GM21786 (cell line): ENCODE results near the gene WBP1L.
"Not testable (repeated sequence)": the region's sequence is repeated elsewhere in the genome, so short reads cannot be mapped to it uniquely, and the experiment has no call there.

Experiments
- ATAC-seq: cut with Tn5 transposase; IDR thresholded peaks from one replicate; pipeline ENCODE4 v1.9.1; 2021; ENCODE audit not compliant: unreplicated experiment

The WBP1L gene

DNA sequence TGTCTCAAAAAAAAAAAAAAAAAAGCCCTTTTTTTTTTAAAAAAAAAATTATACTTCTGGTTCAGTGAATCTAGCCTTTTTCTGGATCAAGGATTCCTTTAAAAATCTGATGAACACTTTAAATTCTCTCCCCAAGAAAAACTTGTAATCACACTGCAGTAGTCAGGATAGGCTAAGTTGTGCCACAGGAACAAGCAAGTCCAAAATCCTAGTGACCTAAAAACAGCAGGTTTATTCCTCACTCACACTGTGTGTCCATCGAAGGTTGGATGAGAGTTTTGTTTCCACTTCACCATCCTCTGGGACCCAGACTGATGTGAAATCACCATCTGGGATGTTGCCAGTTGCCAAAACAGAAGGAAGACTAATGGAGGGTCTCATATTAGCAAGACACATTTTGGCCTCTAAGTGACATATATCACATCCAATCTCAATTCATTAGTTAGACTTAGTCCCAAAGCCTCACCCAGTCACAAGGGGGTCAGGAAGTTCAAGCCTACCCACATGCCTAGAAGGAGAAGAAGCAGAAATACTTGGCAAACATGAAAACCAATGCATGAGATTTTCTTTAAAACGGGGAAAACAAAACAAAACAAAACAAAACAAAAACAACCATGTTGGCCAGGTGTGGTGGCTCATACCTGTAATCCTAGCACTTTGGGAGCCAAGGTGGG lies 60.8 kb downstream of the WBP1L start:
- ATAC-seq: no peak

DNA sequence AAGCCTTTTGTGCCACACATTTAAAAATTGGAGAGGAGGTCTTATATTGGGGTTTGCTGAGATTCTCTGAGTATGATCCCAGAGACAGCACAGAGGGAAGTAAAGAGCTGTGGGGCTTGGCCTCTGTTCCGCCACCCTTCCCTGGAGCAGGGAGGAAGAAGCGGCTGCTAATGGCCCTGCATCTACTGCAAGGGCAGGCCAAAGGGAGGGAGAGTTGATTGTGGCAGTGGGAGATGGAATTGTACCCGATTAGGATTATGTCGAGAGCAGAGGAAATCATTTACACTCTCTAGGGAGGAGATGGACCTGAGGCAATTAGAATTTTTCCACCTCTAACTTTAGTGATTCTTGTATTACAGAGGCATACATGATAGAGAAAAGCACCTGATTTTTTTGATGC lies 64.6 kb downstream of the WBP1L start:
- ATAC-seq: no peak

DNA sequence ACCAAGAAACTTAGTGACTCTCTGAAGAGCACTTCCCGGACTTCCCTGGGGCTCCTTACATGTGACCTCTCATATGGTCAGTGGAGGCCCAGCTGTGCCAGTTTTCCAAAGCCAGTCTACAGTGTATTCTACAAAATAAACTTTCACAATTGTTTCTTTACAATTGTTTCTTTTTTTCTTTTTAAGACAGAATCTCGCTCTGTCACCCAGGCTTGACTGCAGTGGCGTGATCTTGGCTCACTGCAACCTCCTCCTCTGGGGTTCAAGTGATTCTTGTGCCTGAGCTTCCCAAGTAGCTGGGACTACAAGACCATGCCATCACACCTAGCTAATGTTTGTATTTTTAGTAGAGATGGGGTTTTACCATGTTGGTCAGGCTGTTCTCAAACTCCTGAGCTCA lies 67.6 kb downstream of the WBP1L start:
- ATAC-seq: no peak

DNA sequence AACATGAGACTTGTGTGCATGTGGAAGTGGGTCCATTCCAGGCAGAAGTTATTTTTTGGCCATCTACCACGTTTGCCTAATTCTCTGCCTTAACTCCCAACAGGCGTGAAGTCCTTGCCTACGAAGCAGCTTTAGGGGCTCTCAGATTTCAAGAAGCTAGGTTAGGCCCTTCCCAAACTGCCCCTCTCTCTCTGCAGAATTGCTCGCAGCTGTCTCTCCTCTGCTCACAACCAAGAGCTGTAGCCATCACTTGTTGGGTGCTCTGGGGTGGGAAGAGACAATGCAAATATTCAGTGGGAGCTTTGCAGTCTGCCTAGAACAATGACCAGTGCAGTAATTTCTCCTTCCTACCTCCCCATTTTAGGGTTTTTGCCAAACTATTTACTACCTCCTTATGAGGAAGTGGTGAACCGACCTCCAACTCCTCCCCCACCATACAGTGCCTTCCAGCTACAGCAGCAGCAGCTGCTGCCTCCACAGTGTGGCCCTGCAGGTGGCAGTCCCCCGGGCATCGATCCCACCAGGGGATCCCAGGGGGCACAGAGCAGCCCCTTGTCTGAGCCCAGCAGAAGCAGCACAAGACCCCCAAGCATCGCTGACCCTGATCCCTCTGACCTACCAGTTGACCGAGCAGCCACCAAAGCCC lies 68.6 kb downstream of the WBP1L start:
- no peak for ATAC-seq

DNA sequence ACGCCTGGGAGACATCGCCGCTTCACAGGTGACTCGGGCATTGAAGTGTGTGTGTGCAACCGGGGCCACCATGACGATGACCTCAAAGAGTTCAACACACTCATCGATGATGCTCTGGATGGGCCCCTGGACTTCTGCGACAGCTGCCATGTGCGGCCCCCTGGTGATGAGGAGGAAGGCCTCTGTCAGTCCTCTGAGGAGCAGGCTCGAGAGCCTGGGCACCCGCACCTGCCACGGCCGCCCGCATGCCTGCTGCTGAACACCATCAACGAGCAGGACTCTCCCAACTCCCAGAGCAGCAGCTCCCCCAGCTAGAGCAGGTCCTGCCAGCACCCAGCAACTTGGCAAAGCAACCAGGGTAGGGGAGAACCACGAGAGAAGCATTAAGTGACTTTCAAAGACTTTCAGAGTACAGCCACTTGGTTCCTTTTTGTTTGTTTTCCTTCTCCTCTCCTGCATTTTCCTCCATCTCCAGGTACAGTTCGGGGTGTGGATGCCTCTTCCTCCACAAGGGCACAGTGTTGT lies 69.3 kb downstream of the WBP1L start:
- ATAC-seq: no peak

DNA sequence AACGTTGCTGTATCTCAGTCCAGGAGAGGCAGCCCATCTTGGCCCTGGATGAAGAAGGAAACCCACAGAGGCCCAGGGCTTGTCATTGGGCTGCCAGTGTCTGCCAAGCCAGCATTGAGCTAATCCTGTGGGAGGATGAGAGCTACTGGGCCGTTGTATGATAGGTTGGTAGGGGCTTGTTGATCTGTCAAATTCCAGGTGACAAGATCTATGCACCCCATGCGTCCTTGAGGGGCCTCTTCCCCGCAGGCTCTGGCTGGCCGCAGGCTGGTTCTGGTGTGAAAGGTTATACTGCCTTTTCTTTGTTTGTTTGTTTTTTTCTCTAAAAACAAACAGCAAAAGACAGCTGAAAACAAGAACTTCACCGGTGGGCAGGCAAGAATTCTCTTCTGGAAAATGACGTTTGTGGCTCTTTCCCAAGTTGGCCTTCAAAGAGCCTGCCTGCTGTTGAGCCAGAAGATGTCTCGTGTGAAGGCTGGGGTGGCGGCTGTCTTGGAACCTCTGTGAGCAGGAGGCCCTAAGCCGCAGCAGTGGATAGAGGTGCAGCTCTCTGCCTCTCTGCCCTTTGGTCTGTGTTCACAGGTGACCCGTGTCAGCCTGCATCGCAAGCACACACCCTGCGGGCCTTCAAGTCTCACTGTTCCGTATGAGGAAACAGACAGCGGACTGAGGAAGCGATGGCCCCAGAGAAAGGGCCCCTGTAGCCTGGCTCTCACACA lies 70.1 kb downstream of the WBP1L start:
- no peak for ATAC-seq

DNA sequence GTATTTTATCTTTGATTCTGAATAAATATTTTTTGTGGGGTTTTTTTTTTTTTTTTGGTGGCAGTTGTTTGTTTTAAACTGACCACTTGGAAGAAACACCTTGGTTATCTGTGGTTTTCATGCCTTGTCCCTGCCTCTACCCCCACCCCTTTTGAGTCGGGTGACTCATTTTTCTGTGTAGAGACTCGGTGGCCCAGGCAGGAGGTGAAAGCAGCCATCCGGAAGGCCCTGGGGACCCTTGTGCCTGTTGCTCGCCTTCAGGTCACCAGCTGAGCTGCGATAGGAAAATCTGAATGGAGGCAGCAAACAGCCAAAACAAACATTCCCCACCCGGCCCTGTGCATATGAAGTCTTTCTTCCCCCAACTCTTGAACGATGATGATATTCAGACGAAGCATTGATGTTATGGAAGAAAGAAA lies 70.7 kb downstream of the WBP1L start:
- ATAC-seq: no peak

DNA sequence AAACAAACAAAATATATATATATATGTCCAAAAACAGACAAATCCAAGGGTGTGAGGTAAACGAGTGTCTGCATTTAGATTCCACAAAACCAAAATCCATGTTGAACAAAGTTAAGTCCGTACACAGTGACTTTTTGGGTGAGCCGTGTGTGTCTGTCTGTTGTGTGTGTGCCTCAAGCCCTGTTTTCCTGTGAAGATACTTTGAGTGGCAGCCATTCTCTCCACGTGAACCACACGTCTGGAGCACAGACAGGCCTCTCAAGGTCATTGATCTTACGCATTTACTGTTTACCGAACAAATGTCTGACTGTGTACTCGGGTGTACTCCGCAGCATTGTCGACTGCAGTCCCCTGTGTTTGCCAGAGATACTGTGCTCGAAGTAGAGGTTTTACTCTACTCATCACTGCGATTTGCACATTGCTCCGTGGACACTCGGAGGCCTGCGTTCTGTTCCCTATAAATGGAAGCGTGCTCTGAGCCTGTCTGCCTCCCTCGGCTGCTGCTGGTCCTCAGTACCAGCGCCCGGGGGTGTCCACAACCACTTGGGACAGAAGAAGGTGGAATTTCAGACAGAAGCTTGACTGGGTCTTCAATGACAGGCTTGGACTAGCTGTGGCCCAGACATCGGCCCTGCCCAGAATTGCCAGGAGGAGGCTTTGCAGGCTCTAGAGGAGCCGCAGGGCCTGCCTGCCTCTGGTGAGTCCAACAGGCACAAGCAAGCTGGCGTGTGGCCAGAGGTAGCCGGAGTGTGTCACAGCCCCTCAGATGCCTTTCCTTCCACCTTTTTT lies 71.3 kb downstream of the WBP1L start:
- no peak for ATAC-seq

DNA sequence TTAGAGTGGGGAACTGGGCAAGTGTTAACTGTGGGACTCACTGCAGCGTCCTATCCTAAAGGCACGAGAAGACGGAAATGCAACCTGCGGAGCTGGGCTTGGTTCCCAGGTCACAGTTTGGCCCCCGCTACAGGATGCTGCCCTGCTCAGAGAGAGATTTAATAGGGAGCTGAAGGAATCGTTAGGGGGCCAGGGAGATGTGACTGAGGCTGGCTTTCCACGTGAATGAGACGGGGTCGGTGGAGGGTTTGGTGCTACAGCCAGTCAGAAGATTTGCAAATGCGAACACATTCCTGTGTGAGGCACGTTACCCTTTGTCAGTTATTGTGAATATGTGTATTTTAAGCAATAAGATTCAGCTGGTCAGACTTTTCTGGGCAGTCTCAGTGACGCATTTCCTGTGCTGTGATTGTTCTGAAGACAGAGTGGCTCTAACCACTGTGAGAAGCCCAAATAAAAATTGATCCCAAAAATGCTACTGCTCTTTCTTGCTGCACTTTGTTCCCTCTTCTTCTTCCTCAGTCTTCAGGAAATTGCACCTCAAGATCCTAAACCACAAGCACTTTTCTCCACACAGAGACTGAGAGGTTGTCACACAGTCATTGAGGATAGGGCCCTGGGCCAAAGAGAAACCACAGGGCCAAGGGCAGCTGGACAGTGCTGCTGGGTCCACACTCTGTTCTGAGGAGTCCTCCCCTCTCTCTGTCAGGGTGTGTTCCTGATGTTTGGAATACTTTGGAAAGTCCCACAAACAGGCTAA lies 72.2 kb downstream of the WBP1L start:
- ATAC-seq: no peak

DNA sequence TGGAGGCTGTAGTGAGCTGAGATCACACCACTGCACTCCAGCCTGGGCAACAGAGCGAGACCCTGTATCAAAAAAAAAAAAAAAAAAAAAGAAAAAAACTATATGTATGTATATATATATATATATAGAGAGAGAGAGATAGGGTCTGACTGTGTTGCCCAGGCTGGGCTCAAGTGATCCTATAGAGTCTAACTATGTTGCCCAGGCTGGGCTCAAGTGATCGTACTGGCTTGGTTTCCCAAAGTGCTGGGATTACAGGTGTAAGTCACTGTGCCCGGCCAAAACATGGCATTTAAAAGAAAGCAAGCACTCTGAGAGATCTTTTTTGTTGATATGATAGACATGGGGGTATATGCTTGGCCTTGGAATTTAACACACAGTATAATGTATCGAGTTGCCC lies 73.4 kb downstream of the WBP1L start:
- no peak for ATAC-seq

DNA sequence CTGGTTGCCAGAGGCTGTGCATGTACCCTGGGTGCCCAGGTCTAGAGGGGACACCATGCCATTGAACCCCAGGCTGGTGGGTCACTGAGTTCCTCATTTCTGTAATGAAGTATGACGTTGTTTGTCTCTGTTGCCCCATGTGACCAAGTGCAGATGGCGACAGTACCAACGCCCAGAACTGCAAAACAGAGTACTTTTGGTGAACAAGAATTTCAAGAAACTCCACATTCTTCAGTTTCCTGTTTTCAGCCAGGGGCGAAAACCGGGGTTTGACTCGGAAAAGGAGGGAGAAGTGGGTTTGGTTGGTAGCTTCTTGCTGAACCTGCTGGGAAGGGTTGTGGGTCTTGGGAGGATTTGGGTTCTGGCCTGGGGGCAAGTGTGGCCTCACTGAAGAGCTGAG lies 75.3 kb downstream of the WBP1L start:
- ATAC-seq: no peak

DNA sequence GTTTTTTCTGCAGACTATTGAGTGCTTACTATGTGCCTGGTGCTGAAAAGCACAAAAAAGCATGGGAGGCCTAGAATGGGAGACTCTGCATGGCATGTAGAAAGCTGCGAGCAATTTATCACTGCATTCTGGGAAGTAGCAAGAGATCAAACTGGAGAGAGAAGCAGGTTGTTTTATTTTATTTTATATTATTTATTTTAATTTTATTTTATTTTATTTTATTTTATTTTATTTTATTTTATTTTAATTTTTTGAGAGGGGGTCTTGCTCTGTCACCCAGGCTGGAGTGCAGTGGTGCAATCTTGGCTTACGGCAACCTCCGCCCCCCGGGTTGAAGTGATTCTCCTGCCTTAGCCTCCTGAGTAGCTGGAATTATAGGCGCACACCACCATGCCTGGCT lies 76.3 kb downstream of the WBP1L start:
- not testable (repeated sequence) for ATAC-seq

DNA sequence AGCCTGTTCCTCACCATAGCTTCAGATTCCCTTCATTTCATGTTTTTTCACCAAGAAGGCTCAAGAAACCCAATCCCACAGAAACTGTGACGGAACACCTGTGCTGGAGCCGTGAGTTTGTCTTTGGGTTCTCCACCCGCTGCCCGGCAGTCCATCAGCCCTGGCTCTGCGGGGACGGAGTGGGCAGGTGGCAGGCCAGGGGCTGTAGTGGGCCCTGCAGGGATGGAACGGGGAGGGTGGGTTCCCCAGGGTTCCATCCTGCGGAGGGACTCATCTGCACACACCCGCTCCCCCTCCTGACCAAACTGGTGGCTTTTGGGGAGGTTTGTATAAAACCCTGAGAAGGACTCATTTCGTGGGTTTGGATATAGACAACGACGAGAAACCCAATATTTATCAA lies 78.5 kb downstream of the WBP1L start:
- ATAC-seq: no peak

DNA sequence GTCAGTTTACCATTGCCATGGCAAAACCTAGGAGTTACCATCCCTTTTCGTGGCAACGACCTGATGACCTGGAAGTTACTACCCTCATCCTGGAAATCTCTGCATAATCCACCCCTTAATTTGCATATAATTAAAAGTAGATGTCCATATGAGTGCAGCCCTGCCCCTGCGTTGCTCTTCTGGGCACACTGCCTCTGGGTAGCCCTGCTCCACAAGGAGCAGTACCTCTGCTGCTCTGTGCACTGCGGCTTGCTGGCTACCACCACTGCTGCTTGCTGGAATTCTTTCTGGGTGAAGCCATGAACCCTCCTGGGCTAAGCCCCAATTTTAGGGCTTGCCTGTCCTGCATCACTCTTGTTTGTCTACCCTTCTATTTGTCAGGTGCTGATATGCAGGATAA lies 80.9 kb downstream of the WBP1L start:
- no peak for ATAC-seq

DNA sequence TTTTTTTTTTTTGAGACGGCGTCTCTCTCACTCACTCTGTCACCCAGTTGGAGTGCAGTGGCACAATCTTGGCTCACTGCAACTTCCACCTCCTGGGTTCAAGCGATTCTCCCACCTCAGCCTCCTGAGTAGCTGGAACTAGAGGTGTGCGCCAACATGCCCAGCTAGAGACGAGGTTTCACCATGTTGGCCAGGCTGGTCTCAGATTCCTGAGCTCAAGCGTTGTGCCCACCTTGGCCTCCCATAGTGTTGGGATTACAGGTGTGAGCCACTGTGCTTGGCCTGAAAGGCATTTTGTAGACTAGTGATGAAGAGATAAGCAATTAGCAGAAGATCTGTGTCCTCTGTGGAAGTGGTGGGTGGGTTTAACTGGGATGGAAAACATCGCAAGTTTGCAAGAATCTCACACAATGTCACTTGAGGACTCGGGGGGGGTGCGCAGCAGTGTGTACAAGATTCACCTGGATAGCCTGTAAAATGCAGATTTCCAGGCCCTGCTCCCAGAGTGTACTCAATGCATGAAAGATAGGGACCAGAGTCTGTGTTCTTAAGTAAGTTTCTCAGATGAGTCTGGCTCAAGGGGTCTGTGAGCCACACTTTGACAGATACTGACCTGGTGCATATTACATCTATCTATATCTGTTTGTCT lies 82.5 kb downstream of the WBP1L start:
- ATAC-seq: no peak

DNA sequence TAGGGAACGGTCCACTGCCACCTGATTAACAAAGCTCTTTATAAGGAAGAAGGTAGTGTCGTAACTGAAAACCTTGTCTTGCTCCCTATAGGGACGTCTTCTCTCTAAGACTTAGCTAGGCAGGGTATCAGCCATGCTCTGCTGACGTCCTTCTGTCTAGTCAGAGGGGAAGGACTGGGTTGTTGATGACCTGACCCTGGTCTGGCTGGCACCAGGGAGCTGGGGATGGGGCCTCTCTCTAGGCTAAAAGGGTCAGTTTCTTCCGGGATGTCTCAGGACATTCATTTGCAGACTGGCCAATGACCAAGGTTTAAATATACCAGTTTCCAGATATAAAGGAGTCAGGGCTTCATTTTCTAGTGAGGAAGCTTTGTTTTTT lies 83.8 kb downstream of the WBP1L start:
- no peak for ATAC-seq

DNA sequence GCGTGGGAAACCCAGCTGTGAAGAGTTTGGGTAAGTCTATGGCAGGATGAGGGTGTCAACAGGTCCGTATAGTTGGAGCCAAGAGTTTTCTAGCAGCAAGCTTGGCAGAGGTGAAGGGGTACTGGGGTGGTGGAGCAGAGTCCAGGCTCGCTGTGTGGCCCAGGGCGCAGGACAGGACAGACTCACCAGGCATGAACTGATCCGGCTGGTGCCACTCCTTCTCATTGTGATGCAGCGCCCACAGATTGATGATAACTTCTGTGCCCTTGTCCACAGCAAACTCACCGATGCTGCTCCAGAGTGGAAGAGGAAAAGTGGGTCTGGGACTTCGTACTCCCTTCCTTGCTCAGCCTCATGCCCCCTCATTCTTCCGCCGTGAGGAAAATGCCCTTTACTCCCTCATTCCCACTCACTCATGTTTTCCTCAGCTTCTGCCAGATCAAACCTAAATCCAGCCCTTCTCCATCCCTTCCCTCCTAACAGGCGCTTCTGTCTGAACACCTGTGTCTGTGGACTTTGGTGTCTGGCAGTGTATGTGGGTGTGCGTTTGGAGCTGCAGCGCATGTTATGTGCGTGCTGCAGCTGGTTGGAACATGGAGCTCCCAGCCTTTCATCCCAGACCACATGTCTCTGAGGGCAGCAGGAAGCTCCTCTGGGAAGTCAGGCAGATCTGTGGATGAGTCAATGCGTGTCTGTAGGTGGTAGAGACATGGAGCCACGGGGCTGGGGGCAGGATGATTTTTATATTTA lies 87.7 kb downstream of the WBP1L start:
- no peak for ATAC-seq

DNA sequence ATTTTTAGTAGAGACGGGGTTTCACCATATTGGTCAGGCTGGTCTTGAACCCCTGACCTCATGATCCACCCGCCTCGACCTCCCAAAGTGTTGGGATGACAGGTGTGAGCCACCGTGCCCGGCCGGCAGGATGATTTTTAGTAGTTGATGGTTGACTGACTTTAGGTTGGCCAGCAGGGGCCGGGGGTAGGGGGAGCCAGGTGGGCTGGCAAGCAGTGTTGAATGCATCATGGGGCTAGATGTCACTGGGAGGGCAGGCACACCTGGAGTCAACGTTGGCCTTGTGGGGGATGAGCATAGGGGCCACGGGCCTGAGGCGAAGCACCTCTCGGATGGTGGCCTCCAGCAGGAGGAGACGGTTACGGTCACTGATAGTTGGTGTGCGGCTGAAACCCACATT lies 88.5 kb downstream of the WBP1L start:
- ATAC-seq: no peak

DNA sequence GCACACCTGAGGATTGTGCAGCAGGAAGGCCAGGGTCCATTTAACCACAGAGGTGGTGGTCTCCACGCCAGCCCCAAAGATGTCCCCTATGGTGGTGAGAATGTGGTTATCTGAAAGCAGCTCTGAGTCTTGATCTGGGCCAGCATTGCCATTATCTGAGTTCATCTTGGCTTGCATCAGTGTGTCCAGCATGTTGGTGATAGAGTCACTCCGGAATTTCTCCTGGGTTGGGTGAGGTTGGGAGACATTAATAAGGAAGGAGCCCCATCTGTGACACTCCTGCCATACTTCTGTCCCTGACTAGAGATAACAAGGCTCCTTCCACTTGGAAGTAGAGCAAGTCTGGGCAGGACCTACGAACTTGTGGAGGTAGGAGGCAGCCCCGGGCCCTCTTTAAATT lies 89.2 kb downstream of the WBP1L start:
- ATAC-seq: no peak
